Astrocyte of the hippocampus (primary cell): ENCODE results near the gene GRIN1.

Experiments used
- DNase-seq: peaks from one replicate; pipeline ENCODE4 v3.0.0; 2011; ENCODE audit warnings: low read depth, low spot score

GRIN1 gene

GRCh38 chr9:137148242-137148641, 9.3 kb downstream of the GRIN1 start:
- DNase-seq: no peak

DNA sequence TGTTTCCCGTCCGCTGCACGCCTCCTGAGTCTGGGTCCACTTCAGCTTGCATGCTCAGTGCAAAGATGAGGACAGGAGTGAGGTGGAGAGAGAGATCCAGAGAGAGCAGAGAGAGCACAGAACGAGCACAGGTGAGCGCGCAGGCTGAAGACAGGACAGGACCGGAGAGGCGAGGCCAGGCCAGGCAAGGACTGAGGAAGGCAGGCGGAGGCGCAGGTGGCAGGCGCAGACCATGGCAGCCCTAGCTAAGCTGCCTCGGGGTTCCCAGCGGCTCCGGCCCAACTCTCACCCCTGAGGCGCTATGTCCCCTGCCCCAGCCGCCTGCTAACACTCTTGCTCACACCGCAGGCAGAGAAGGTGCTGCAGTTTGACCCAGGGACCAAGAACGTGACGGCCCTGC, 9.7 kb downstream of the GRIN1 start:
- no peak for DNase-seq

DNA sequence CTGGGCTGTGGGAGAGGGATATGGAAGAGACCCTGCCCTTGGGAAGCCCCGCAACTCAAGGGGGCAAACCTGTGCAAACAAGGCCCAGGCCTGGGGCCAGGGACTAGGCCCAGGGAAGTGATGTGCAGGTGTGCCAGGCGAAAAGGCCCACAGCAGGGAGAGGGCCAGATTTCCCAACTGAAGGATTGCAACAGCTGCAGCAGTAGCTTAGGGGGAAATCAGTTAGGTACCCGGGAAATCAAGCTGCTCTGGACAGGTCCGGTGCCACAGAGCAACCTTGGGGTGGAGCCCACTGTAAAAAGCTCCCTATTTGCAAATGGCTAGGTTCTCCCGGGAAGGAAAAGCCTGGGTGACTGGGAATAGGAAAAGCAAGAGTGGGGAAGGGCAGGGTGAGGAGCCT, 10.4 kb downstream of the GRIN1 start:
- DNase-seq: no peak

- DNase-seq: no peak
Measured at GRCh38 chr9:137149942-137150616, 11.1 kb downstream of the GRIN1 start.

DNA sequence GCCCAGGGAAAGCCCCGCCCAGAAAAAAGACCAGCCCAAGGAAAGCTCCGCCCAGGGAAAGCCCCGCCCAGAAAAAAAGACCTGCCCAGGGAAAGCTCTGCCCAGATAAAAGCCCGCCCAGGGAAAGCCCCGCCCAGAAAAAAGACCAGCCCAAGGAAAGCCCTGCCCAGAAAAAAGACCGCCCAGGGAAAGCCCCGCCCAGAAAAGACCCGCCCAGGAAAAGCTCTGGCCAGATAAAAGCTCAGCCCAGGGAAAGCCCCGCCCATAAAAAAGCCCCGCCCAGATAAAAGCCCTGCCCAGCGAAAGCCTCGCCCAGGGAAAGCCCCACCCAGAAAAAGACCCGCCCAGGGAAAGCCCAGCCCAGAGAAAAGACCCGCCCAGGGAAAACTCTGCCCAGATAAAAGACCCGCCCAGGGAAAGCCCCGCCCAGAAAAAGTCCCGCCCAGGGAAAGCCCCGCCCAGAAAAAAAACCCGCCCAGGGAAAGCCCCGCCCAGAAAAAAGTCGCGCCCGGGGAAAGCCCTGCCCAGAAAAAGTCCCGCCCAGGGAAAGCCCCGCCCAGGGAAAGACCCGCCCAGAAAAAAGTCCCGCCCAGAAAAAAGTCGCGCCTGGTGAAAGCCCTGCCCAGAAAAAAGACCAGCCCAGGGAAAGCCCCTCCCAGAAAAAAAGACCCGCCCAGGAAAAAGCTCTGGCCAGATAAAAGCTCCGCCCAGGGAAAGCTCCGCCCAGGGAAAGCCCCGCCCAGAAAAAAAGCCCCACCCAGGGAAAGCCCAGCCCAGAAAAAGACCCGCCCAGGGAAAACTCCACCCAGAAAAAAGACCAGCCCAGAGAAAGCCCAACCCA, 11.9 kb downstream of the GRIN1 start:
- DNase-seq: no peak

GRCh38 chr9:137152844-137153405, 14.0 kb downstream of the GRIN1 start:
- DNase-seq: no peak

- peak; percentile 51 for DNase-seq
Measured at GRCh38 chr9:137156567-137157375, 17.8 kb downstream of the GRIN1 start.

GRCh38 chr9:137157618-137158415, 18.9 kb downstream of the GRIN1 start:
- no peak for DNase-seq

- DNase-seq: no peak
Measured at GRCh38 chr9:137158625-137159024, 19.7 kb downstream of the GRIN1 start.

GRCh38 chr9:137159105-137160053, 20.4 kb downstream of the GRIN1 start:
- no peak for DNase-seq

- no peak for DNase-seq
Measured at GRCh38 chr9:137160054-137160425, 21.1 kb downstream of the GRIN1 start.

GRCh38 chr9:137160716-137161557, 22.0 kb downstream of the GRIN1 start:
- no peak for DNase-seq

DNA sequence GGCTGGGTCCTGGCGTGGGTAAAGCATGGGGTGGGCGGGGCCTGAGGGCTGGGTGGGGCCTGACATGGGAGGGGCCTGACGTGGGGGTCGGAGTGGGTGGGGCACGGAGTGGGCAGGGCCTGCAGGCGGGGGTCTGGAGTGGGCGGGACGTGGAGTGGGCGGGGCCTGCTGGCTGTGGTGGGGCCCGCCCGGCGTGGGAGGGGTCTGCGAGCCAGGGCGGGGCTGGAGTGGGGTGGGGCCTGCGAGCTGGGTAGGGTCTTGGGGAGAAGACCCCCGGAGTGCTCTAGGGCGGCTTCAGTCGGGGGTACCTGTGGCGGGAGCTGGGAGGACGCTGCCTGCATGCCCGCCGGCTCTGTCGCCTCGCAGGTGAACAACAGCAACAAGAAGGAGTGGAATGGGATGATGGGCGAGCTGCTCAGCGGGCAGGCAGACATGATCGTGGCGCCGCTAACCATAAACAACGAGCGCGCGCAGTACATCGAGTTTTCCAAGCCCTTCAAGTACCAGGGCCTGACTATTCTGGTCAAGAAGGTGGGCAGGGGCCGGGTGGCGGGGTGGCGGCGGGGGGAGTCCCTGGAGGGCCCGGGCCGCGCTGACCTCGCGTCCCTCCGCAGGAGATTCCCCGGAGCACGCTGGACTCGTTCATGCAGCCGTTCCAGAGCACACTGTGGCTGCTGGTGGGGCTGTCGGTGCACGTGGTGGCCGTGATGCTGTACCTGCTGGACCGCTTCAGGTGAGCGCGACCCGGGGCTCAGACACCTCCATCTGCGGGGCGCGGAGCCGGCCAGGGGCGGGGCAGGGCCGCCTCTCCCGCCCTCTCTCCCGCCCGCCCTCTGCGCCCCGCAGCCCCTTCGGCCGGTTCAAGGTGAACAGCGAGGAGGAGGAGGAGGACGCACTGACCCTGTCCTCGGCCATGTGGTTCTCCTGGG, 22.9 kb downstream of the GRIN1 start:
- DNase-seq: no peak

DNA sequence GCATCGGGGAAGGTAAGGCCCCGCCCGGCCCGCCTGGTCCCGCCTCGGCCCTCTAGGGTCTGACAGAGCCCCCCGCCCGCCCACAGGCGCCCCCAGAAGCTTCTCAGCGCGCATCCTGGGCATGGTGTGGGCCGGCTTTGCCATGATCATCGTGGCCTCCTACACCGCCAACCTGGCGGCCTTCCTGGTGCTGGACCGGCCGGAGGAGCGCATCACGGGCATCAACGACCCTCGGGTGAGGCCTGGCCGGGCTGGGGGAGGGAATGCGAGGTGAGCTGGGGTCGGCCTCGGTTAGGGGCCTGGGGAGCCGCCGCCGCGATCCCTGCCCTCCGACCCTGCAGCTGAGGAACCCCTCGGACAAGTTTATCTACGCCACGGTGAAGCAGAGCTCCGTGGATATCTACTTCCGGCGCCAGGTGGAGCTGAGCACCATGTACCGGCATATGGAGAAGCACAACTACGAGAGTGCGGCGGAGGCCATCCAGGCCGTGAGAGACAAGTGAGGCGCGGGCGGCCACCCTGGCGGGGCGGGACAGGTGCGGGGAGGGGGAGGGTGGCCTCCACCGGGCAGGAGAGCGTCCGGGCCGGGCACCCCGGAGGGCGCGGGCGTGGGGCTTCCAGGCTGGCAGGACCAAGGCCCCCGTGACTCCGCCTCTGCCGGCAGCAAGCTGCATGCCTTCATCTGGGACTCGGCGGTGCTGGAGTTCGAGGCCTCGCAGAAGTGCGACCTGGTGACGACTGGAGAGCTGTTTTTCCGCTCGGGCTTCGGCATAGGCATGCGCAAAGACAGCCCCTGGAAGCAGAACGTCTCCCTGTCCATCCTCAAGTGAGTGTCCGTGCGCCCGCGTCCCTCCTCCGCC, 23.8 kb downstream of the GRIN1 start:
- no peak for DNase-seq

GRCh38 chr9:137163365-137163715, 24.4 kb downstream of the GRIN1 start:
- DNase-seq: no peak

DNA sequence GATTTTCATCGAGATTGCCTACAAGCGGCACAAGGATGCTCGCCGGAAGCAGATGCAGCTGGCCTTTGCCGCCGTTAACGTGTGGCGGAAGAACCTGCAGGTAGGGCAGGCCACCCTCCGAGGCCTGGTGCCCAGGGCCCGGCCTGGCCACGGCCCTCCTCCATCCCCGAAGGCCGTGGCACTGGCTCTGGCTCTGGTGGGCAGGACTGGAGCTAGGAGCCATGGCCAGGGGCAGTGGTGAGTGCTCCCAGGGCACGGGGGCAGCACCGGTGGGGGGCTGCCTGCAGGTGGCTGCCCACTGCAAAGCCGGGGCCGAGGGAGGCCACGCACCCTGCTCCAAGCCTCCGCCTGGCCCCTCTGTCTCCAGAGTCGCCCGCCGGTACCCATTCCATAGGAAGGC, 24.9 kb downstream of the GRIN1 start:
- DNase-seq: no peak
